Measurements from ENCODE around the gene FBXO42. TPM values are rescaled to one million over a fixed set of nuclear protein-coding genes. Genes with fewer than 3 reads are reported as not detected.

Gene FBXO42
- total and polyA plus RNA-seq, 2 of the 8 experiments (the other 6 are each of a cell fraction or from before 2014, with no cell fraction given), result 15.1 to 17.0 TPM

- CTCF ChIA-PET (ENCODE audit: partially characterized antibody), result interaction anchor here (0.6 to 7.6 kb wide), 16 partner anchors 8 to 130 kb away, joined by 3 to 45 read pairs (median 8); partner anchors contain the start of gene FAM131C
Observed at GRCh38 chr1:16203550-16203949, 148.7 kb downstream of the FBXO42 start.

More at GRCh38 chr1:16203550-16203949, 148.7 kb downstream of the FBXO42 start:
- Histone ChIP-seq H3K27me3 (replicated peaks in 1 of 4; ENCODE audit: control insufficient read depth in 3 of 4, extremely low read depth in 1 of 4, insufficient read depth in 3 of 4, low read length in 3 of 4) (no peaks in the 10 kb centered on the region), H3K79me1 (ENCODE audit: low read depth, low read length) (peaks cover 2% of the 10 kb centered on the region; the same call in 1 of the 2 replicates), H3K4me2 (ENCODE audit: insufficient read depth in 1 of 2, low read depth in 2 of 2, low read length in 2 of 2) (no peak overlapping the region), H2BK5ac (ENCODE audit: low read depth, low read length) (no peak overlapping the region), H4K91ac (replicated peaks; ENCODE audit: insufficient read length, low read length) (no peak overlapping the region), H3K36me3 (ENCODE audit: control insufficient read depth in 2 of 4, insufficient read depth in 4 of 4, low read length in 3 of 4) (peaks cover 12 to 30% (median 25%) of the 10 kb centered on the region in 4 experiments; a peak in 7 of 8 replicates), H3K79me2 (ENCODE audit: control insufficient read depth in 1 of 2, insufficient read depth in 2 of 2, low read length in 2 of 2) (no peaks in the 10 kb centered on the region), H4K8ac (ENCODE audit: extremely low read depth, insufficient read depth, low read length) (no peak overlapping the region), H2BK15ac (ENCODE audit: low read length) (no peak overlapping the region), H3K56ac (replicated peaks; ENCODE audit: insufficient read length, low read depth, low read length) (no peak overlapping the region), H2AK5ac (ENCODE audit: low read depth, low read length) (no peak overlapping the region), H2BK120ac (replicated peaks; ENCODE audit: low read depth, low read length) (no peak overlapping the region), H3K9me3 (ENCODE audit: insufficient read depth in 2 of 2, low read depth in 1 of 2, low read length in 1 of 2) (no peaks in the 10 kb centered on the region), H4K5ac (ENCODE audit: insufficient read length, low read depth, low read length) (no peak overlapping the region), H4K20me1 (replicated peaks in 1 of 2; ENCODE audit: control insufficient read depth in 1 of 2, insufficient read depth in 2 of 2, low read length in 2 of 2) (peaks cover 2 to 6% of the 10 kb centered on the region in 2 experiments), H2AFZ (ENCODE audit: low read length) (no peak overlapping the region), H3K23ac (ENCODE audit: insufficient read length) (no peak overlapping the region), H3K4me3 (ENCODE audit: extremely low read depth in 1 of 4, insufficient read depth in 2 of 4, low read depth in 3 of 4, low read length in 4 of 4) (no peak overlapping the region), H3K4me1 (replicated peaks in 1 of 4; ENCODE audit: control insufficient read depth in 3 of 4, insufficient read depth in 4 of 4, low read length in 3 of 4) (peaks cover 0 to 15% (median 11%) of the 10 kb centered on the region in 4 experiments; a peak in 5 of 7 replicates), H3K4ac (replicated peaks; ENCODE audit: insufficient read length, low read depth, low read length) (no peak overlapping the region), H3K9ac (replicated peaks in 1 of 4; ENCODE audit: extremely low read depth in 1 of 4, low read depth in 3 of 4, low read length in 3 of 4) (no peak overlapping the region), H3K27ac (ENCODE audit: low read depth, low read length) (no peak overlapping the region), H3K14ac (ENCODE audit: insufficient read length) (no peak overlapping the region), H3K18ac (ENCODE audit: extremely low read depth, low read length) (no peak overlapping the region), H2BK20ac (ENCODE audit: low read length) (no peak overlapping the region), H2BK12ac (ENCODE audit: low read depth, low read length) (no peak overlapping the region), H3K23me2 (ENCODE audit: low read depth, low read length) (peaks cover 6% of the 10 kb centered on the region)
- WGBS, 2 experiments (ENCODE audit: extremely low coverage in 1 of 2, insufficient coverage in 1 of 2, insufficient read length in 1 of 2, insufficient replicate concordance in 2 of 2, low coverage in 1 of 2, low lambda C conversion rate in 2 of 2, missing lambda C conversion rate in 1 of 2), result 76% methylated on average over 3 of the region's 3 CpGs; no CpG with 5 or more reads in 1 of the 2 experiments
- no peak for DNase-seq (ENCODE audit: low read depth in 1 of 2, low spot score in 2 of 2)
- FAIRE-seq, result no peak
- POLR2A ChIA-PET (ENCODE audit: partially characterized antibody), result interaction anchor here (0.6 to 2.9 kb wide), 7 partner anchors 9 to 117 kb away, joined by 3 to 7 read pairs (median 4); partner anchors contain the start of gene ARHGEF19
- no peak for TF ChIP-seq SIRT6 (IDR thresholded peaks at IDR 0.05; ENCODE audit: low read length)
- TF ChIP-seq GABPA (IDR thresholded peaks at IDR 0.05; ENCODE audit: borderline replicate concordance, insufficient read depth, low read length), result no peak
- no peak for TF ChIP-seq E2F6 (IDR thresholded peaks at IDR 0.05)
- no peak for TF ChIP-seq KDM1A (IDR thresholded peaks at IDR 0.05; ENCODE audit: borderline replicate concordance, low read length)
- TF ChIP-seq RFX5 (IDR thresholded peaks at IDR 0.05; ENCODE audit: borderline replicate concordance, low read depth, low read length), result no peak
- no peak for TF ChIP-seq ZNF274 (IDR thresholded peaks at IDR 0.05; ENCODE audit: borderline replicate concordance, extremely low read depth, low read length)
- TF ChIP-seq NANOG (IDR thresholded peaks at IDR 0.05; ENCODE audit: insufficient read depth, low read depth, low read length, poor library complexity, severe bottlenecking), result no peak
- no peak for TF ChIP-seq KDM5A (IDR thresholded peaks at IDR 0.05; ENCODE audit: low read length)
- no peak for TF ChIP-seq CBX8 (IDR thresholded peaks at IDR 0.05; ENCODE audit: borderline replicate concordance, low read depth, low read length)
- TF ChIP-seq JUND (IDR thresholded peaks at IDR 0.05; ENCODE audit: low read length), result no peak
- no peak for TF ChIP-seq ATF3 (IDR thresholded peaks at IDR 0.05; ENCODE audit: insufficient read depth, low read depth, low read length)
- TF ChIP-seq SIX5 (IDR thresholded peaks at IDR 0.05; ENCODE audit: low read depth, low read length), result no peak
- no peak for TF ChIP-seq POU5F1 (IDR thresholded peaks at IDR 0.05; ENCODE audit: low read depth, low read length)
